ENCODE measurements around the gene CAMK2G. TPM values are rescaled to one million over a fixed set of nuclear protein-coding genes. Genes with fewer than 3 reads are reported as not detected.

CAMK2G gene
- polyA plus RNA-seq, 1 of the 3 experiments (the other 2 are of a cell fraction) = 41.4 TPM

GRCh38 chr10:73922864-73923133 lies 48.4 kb upstream of the CAMK2G start:
- H3K27me3 ChIP-seq (ENCODE audit: insufficient read depth) = no peaks in the 10 kb centered on the region
- CTCF ChIA-PET = interaction anchor here (0.9 to 1.2 kb wide), 2 partner anchors 18 to 159 kb away, joined by 3 read pairs; no protein-coding TSS in a partner anchor
- POLR2A ChIA-PET = no interaction called here
- no peaks in the 10 kb centered on the region for H3K36me3 ChIP-seq (replicated peaks in 1 of 2; ENCODE audit: control insufficient read depth in 1 of 2, insufficient read depth in 2 of 2, low read length in 1 of 2)
- no peak overlapping the region for H2AFZ ChIP-seq (ENCODE audit: low read depth)
- DNase-seq = no peak
- no peak overlapping the region for H3K9ac ChIP-seq
- H3K4me1 ChIP-seq (ENCODE audit: control insufficient read depth in 1 of 2, insufficient read depth in 2 of 2, low read depth in 1 of 2, low read length in 1 of 2) = peaks cover 4 to 10% of the 10 kb centered on the region in 2 experiments; a peak in 1 of 4 replicates
- H3K27ac ChIP-seq (ENCODE audit: low read depth in 2 of 2, low read length in 1 of 2) = no peak overlapping the region
- H3K79me2 ChIP-seq (ENCODE audit: insufficient read depth) = no peaks in the 10 kb centered on the region
- H3F3A ChIP-seq (replicated peaks; ENCODE audit: insufficient read depth) = peaks cover 7% of the 10 kb centered on the region
- no peaks in the 10 kb centered on the region for H4K20me1 ChIP-seq (ENCODE audit: insufficient read depth)
- TF ChIP-seq PBX3 (IDR thresholded peaks at IDR 0.05) (no peak), GATA2 (CRISPR knock-in tag; IDR thresholded peaks at IDR 0.05) (no peak), YY1 (IDR thresholded peaks at IDR 0.05; ENCODE audit: low read depth) (no peak), CHD2 (IDR thresholded peaks at IDR 0.05; ENCODE audit: low read length, partially characterized antibody) (no peak), EZH2phosphoT487 (IDR thresholded peaks at IDR 0.05; ENCODE audit: borderline replicate concordance, low read depth) (no peak), FOXJ3 (CRISPR knock-in tag; IDR thresholded peaks at IDR 0.05) (no peak), USF1 (IDR thresholded peaks at IDR 0.05; ENCODE audit: borderline replicate concordance, low read depth) (no peak), FOXM1 (IDR thresholded peaks at IDR 0.05; ENCODE audit: low read depth) (no peak), TCF12 (IDR thresholded peaks at IDR 0.05) (no peak), EP300 (IDR thresholded peaks at IDR 0.05; ENCODE audit: borderline replicate concordance in 1 of 2, low read depth in 1 of 2, low read length in 1 of 2) (no peak), FOSL2 (IDR thresholded peaks at IDR 0.05; ENCODE audit: borderline replicate concordance, low read depth) (no peak), TEAD4 (IDR thresholded peaks at IDR 0.05; ENCODE audit: borderline replicate concordance, insufficient read depth) (no peak), JUND (IDR thresholded peaks at IDR 0.05) (no peak), NRF1 (IDR thresholded peaks at IDR 0.05; ENCODE audit: low read depth, low read length) (no peak), MXI1 (IDR thresholded peaks at IDR 0.05; ENCODE audit: low read depth, low read length) (no peak), RCOR1 (IDR thresholded peaks at IDR 0.05; ENCODE audit: low read length) (no peak)
- H3K4me3 ChIP-seq (ENCODE audit: low read depth in 2 of 2, low read length in 1 of 2) = no peak overlapping the region
- H3K9me2 ChIP-seq = no peaks in the 10 kb centered on the region
- H3K4me2 ChIP-seq = no peak overlapping the region
- H3K9me3 ChIP-seq = no peaks in the 10 kb centered on the region
- 64% methylated on average over 2 of the region's 2 CpGs for WGBS (ENCODE audit: low lambda C conversion rate)

- no peak overlapping the region for H3K27ac ChIP-seq (ENCODE audit: low read depth in 2 of 2, low read length in 1 of 2)
- H3K79me2 ChIP-seq (ENCODE audit: insufficient read depth) = no peaks in the 10 kb centered on the region
- TF ChIP-seq POLR2AphosphoS5 (IDR thresholded peaks at IDR 0.05; ENCODE audit: low read depth, low read length) = no peak
- no peak for TF ChIP-seq NFIC (IDR thresholded peaks at IDR 0.05; ENCODE audit: borderline replicate concordance)
- no peak for TF ChIP-seq FOSL2 (IDR thresholded peaks at IDR 0.05; ENCODE audit: borderline replicate concordance, low read depth)
- TF ChIP-seq SMC3 (IDR thresholded peaks at IDR 0.05; ENCODE audit: low read depth, low read length) = no peak
- no peak for TF ChIP-seq RCOR1 (IDR thresholded peaks at IDR 0.05; ENCODE audit: low read length)
- no peak for DNase-seq
- peaks cover 4 to 10% of the 10 kb centered on the region in 2 experiments; a peak in 1 of 4 replicates for H3K4me1 ChIP-seq (ENCODE audit: control insufficient read depth in 1 of 2, insufficient read depth in 2 of 2, low read depth in 1 of 2, low read length in 1 of 2)
- H3K9me2 ChIP-seq = no peaks in the 10 kb centered on the region
- H3K4me3 ChIP-seq (ENCODE audit: low read depth in 2 of 2, low read length in 1 of 2) = no peak overlapping the region
- H2AFZ ChIP-seq (ENCODE audit: low read depth) = no peak overlapping the region
- no peaks in the 10 kb centered on the region for H4K20me1 ChIP-seq (ENCODE audit: insufficient read depth)
- H3K4me2 ChIP-seq = no peak overlapping the region
- POLR2A ChIA-PET = no interaction called here
- 93% methylated on average over 6 of the region's 6 CpGs for WGBS (ENCODE audit: low lambda C conversion rate)
- H3K36me3 ChIP-seq (replicated peaks in 1 of 2; ENCODE audit: control insufficient read depth in 1 of 2, insufficient read depth in 2 of 2, low read length in 1 of 2) = no peaks in the 10 kb centered on the region
- H3K9me3 ChIP-seq = no peaks in the 10 kb centered on the region
- CTCF ChIA-PET = interaction anchor here (0.9 to 1.2 kb wide), 2 partner anchors 18 to 159 kb away, joined by 3 read pairs; no protein-coding TSS in a partner anchor
- peaks cover 7% of the 10 kb centered on the region for H3F3A ChIP-seq (replicated peaks; ENCODE audit: insufficient read depth)
- no peaks in the 10 kb centered on the region for H3K27me3 ChIP-seq (ENCODE audit: insufficient read depth)
- no peak overlapping the region for H3K9ac ChIP-seq
These were observed 47.9 kb upstream of the CAMK2G start for GRCh38 chr10:73922007-73922863.
